T-cell (primary cell): ENCODE measurements around the gene KMT2E. TPM values are rescaled to one million over a fixed set of nuclear protein-coding genes. Genes with fewer than 3 reads are reported as not detected.

ENCODE experiments used
- ATAC-seq, 4 experiments: fragments of 200-7000 bp in 3 of 4; fragments of 150-1000 bp in 1 of 4; cut with Tn5 transposase; replicated peaks in 1 of 4; 1 replicate in 3 of 4; 2 replicates in 1 of 4; pipeline ENCODE4 v1.10.0; 2021; ENCODE audit warnings: moderate library complexity in 3 of 4, mild to moderate bottlenecking in 2 of 4, moderate number of reproducible peaks in 1 of 4
- CTCF ChIA-PET, 2 donors: fragments of 300-600 bp; sonication (Branson Sonifier 250); formaldehyde crosslinking; loops; one replicate each; lab custom pipeline; 2022; ENCODE audit warnings: antibody characterized with exemption in 2 of 2; lab: Charles Lee
- POLR2A ChIA-PET, 2 donors: fragments of 300-600 bp; sonication (Branson Sonifier 250); formaldehyde crosslinking; loops; one replicate each; lab custom pipeline; 2022; ENCODE audit warnings: antibody characterized with exemption in 2 of 2; lab: Charles Lee
- DNase-seq, 35 experiments: peaks; one replicate each; pipeline versions ENCODE4 v3.0.0 to v3.0.0-alpha.2; 2013 to 2023
- H3K27ac ChIP-seq: one replicate; pipeline ENCODE4 v1.5.1; 2013; ENCODE audit warnings: low read length
- H3K27me3 ChIP-seq, 2 experiments: replicated peaks in 1 of 2; 1 replicate in 1 of 2; 2 replicates in 1 of 2; pipeline versions ENCODE4 v1.6.1 to v1.7.0; 2013; ENCODE audit warnings: low read length in 1 of 2, mixed read lengths in 1 of 2; ENCODE audit not compliant: control insufficient read depth in 2 of 2, insufficient read depth in 2 of 2; ENCODE audit errors: extremely low read depth in 1 of 2
- H3K36me3 ChIP-seq, 2 donors: 1 replicate in 1 of 2; 2 replicates in 1 of 2; pipeline versions ENCODE4 v1.6.1 to v1.7.0; 2013; ENCODE audit warnings: low read length in 1 of 2; ENCODE audit not compliant: control insufficient read depth in 2 of 2, insufficient read depth in 1 of 2; ENCODE audit errors: extremely low read depth in 1 of 2
- H3K4me1 ChIP-seq, 2 experiments: 1 replicate in 1 of 2; 2 replicates in 1 of 2; pipeline versions ENCODE4 v1.6.1 to v1.7.0; 2013; ENCODE audit warnings: low read length in 2 of 2, mixed read lengths in 1 of 2; ENCODE audit not compliant: insufficient read depth in 2 of 2, control insufficient read depth in 1 of 2; ENCODE audit errors: extremely low read depth in 1 of 2
- H3K4me3 ChIP-seq, 2 donors: 1 replicate in 1 of 2; 2 replicates in 1 of 2; pipeline versions ENCODE4 v1.5.1 to v1.7.0; 2013; ENCODE audit warnings: mild to moderate bottlenecking in 2 of 2, low read length in 1 of 2, moderate library complexity in 1 of 2; ENCODE audit not compliant: control insufficient read depth in 1 of 2; ENCODE audit errors: extremely low read depth in 1 of 2
- H3K9me3 ChIP-seq: 2 replicates; pipeline ENCODE4 v1.7.0; 2013
- H3K27ac Mint-ChIP-seq, 2 donors: one replicate each; pipeline ENCODE4 v1.8.0; 2020 to 2021; ENCODE audit warnings: mild to moderate bottlenecking in 2 of 2, mixed read lengths in 2 of 2
- H3K27me3 Mint-ChIP-seq, 2 donors: one replicate each; pipeline ENCODE4 v1.8.0; 2021 to 2022; ENCODE audit warnings: mixed read lengths in 2 of 2
- H3K36me3 Mint-ChIP-seq: one replicate; pipeline ENCODE4 v1.8.0; 2021; ENCODE audit warnings: mixed read lengths
- H3K4me1 Mint-ChIP-seq, 3 donors: one replicate each; pipeline ENCODE4 v1.8.0; 2020 to 2022; ENCODE audit warnings: mixed read lengths in 3 of 3, mild to moderate bottlenecking in 1 of 3
- H3K4me3 Mint-ChIP-seq, 3 donors: one replicate each; pipeline ENCODE4 v1.8.0; 2020 to 2022; ENCODE audit warnings: mild to moderate bottlenecking in 3 of 3, mixed read lengths in 3 of 3, moderate library complexity in 3 of 3
- H3K9me3 Mint-ChIP-seq, 3 donors: one replicate each; pipeline ENCODE4 v1.8.0; 2020 to 2022; ENCODE audit warnings: mixed read lengths in 3 of 3
- WGBS: methylation state at CpG from one replicate; pipeline ENCODE4 v1.1.5; 2013; ENCODE audit warnings: missing lambda C conversion rate; ENCODE audit not compliant: insufficient coverage; 5-methylcytosine and 5-hydroxymethylcytosine counted together
- total RNA-seq, 35 experiments: library from RNA in 6 of 35; stranded (reverse) in 6 of 35; fragments of 120-200 nt in 1 of 35; gene quantifications; one replicate each; pipeline versions ENCODE4 v1.2.1 to v1.2.4 and lab custom pipeline; 2013 to 2026

The KMT2E gene
- total RNA-seq, 5 donors from 2014 or later (not counting 1 experiment from before 2014, with no cell fraction given), result 164 to 260 (median 169) TPM

GRCh38 chr7:104968648-104969047 is 45.4 kb upstream of the KMT2E start:
- no peaks in the 10 kb centered on the region for H3K4me1 ChIP-seq
- H3K27ac Mint-ChIP-seq, result no peak overlapping the region
- ATAC-seq, result no peak
- no peak overlapping the region for H3K4me3 Mint-ChIP-seq
- no peak overlapping the region for H3K27ac ChIP-seq
- H3K9me3 ChIP-seq, result no peaks in the 10 kb centered on the region
- H3K27me3 ChIP-seq, result no peaks in the 10 kb centered on the region
- no peak for DNase-seq
- WGBS, result no CpG with 5 or more reads among the region's 2 CpGs
- peaks cover 0 to 3% (median 0%) of the 10 kb centered on the region in 3 donors for H3K4me1 Mint-ChIP-seq
- no peaks in the 10 kb centered on the region for H3K27me3 Mint-ChIP-seq
- ChIA-PET CTCF (interaction anchor here in 1 of 2 donors (0.6 kb wide), 3 partner anchors 16 to 279 kb away, joined by 3 read pairs; no protein-coding TSS in a partner anchor), POLR2A (interaction anchor here (0.6 to 0.7 kb wide), 4 partner anchors 36 to 797 kb away, joined by 6 to 13 read pairs (median 8); no protein-coding TSS in a partner anchor)
- peaks cover 13% of the 10 kb centered on the region for H3K36me3 Mint-ChIP-seq
- H3K9me3 Mint-ChIP-seq, result no peaks in the 10 kb centered on the region
- H3K36me3 ChIP-seq, result peaks cover 0 to under 1% of the 10 kb centered on the region in 2 donors
- H3K4me3 ChIP-seq, result no peak overlapping the region

GRCh38 chr7:104969183-104969582 is 44.8 kb upstream of the KMT2E start:
- Mint-ChIP-seq H3K27ac (no peak overlapping the region), H3K4me3 (no peak overlapping the region), H3K4me1 (peaks cover 0 to 8% (median 0%) of the 10 kb centered on the region in 3 donors), H3K9me3 (no peaks in the 10 kb centered on the region), H3K36me3 (peaks cover 9% of the 10 kb centered on the region), H3K27me3 (no peaks in the 10 kb centered on the region)
- Histone ChIP-seq H3K9me3 (no peaks in the 10 kb centered on the region), H3K27ac (no peak overlapping the region), H3K27me3 (no peaks in the 10 kb centered on the region), H3K4me1 (no peaks in the 10 kb centered on the region), H3K36me3 (no peaks in the 10 kb centered on the region), H3K4me3 (no peak overlapping the region)
- DNase-seq (no peak), ATAC-seq (no peak)
- 100% methylated on average over 1 of the region's 2 CpGs for WGBS
- ChIA-PET POLR2A (interaction anchor here in 1 of 2 donors (0.7 kb wide), 1 partner anchor 36 kb away, joined by 13 read pairs; no protein-coding TSS in a partner anchor), CTCF (no interaction called here)

GRCh38 chr7:104971290-104972071 is 42.5 kb upstream of the KMT2E start:
- Histone ChIP-seq H3K4me1 (no peaks in the 10 kb centered on the region), H3K9me3 (no peaks in the 10 kb centered on the region), H3K4me3 (no peak overlapping the region), H3K36me3 (no peaks in the 10 kb centered on the region), H3K27ac (no peak overlapping the region), H3K27me3 (no peaks in the 10 kb centered on the region)
- POLR2A ChIA-PET, result no interaction called here
- peaks cover 10% of the 10 kb centered on the region for H3K36me3 Mint-ChIP-seq
- peaks cover 0 to 9% (median 0%) of the 10 kb centered on the region in 3 donors for H3K4me1 Mint-ChIP-seq
- no peak overlapping the region for H3K4me3 Mint-ChIP-seq
- no peak overlapping the region for H3K27ac Mint-ChIP-seq
- WGBS, result 83% methylated on average over 1 of the region's 3 CpGs
- H3K9me3 Mint-ChIP-seq, result no peaks in the 10 kb centered on the region
- DNase-seq, result no peak
- H3K27me3 Mint-ChIP-seq, result no peaks in the 10 kb centered on the region
- CTCF ChIA-PET, result interaction anchor here (1.2 to 2.2 kb wide), 2 partner anchors 9 kb away, joined by 5 to 6 read pairs; no protein-coding TSS in a partner anchor
- no peak for ATAC-seq

DNA sequence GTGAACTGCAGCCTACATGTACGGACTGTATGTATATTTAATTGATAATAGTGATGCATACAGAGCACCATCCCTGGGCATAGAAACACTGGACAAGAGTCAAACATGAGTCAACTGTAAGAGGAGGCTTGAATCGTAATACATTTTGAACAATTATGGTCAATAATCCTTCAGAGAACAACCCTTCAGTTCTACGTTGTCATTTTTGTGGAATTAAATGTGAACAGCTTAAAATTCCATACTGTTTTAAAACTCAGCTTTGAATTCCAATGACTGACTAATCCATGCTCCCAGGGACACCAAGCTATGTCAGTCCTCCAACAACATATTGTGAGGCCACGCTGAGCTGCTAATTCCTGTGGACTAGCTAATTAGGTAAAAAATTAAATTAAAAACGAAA is 41.5 kb upstream of the KMT2E start:
- H3K4me3 ChIP-seq, result no peak overlapping the region
- no peak overlapping the region for H3K27ac ChIP-seq
- H3K9me3 Mint-ChIP-seq, result no peaks in the 10 kb centered on the region
- no peaks in the 10 kb centered on the region for H3K27me3 ChIP-seq
- H3K4me1 Mint-ChIP-seq, result peaks cover 0 to 9% (median 3%) of the 10 kb centered on the region in 3 donors
- peaks cover 4% of the 10 kb centered on the region for H3K36me3 Mint-ChIP-seq
- H3K27me3 Mint-ChIP-seq, result no peaks in the 10 kb centered on the region
- H3K36me3 ChIP-seq, result no peaks in the 10 kb centered on the region
- ATAC-seq (no peak), DNase-seq (no peak)
- no peaks in the 10 kb centered on the region for H3K9me3 ChIP-seq
- ChIA-PET CTCF (interaction anchor here (1.2 to 2.2 kb wide), 2 partner anchors 8 kb away, joined by 5 to 6 read pairs; no protein-coding TSS in a partner anchor), POLR2A (interaction anchor here in 1 of 2 donors (0.5 kb wide), 1 partner anchor 15 kb away, joined by 4 read pairs; no protein-coding TSS in a partner anchor)
- H3K4me1 ChIP-seq, result no peaks in the 10 kb centered on the region
- no peak overlapping the region for H3K27ac Mint-ChIP-seq
- no peak overlapping the region for H3K4me3 Mint-ChIP-seq
- no CpG with 5 or more reads among the region's 5 CpGs for WGBS

DNA sequence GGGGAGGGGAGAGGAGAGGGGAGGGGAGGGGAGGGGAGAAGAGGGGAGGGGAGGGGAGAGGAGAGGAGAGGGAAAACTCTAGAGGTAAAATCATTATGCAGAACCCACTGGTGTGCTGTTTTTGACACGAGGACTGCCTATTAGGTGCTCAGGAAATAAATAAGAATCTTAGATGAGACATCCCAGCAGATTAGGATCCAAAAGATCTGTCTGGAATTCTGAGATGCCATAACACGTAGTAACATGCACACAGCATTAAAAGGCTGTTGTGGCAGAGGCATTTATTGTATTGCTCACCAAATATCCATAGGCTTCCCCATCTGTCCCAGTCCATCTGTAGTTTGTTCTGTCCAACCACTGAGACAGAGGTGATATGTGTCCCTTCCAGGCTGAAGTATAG is 40.8 kb upstream of the KMT2E start:
- H3K27me3 Mint-ChIP-seq, result no peaks in the 10 kb centered on the region
- Histone ChIP-seq H3K27me3 (no peaks in the 10 kb centered on the region), H3K27ac (no peak overlapping the region), H3K4me1 (no peaks in the 10 kb centered on the region), H3K36me3 (no peaks in the 10 kb centered on the region), H3K4me3 (no peak overlapping the region), H3K9me3 (no peaks in the 10 kb centered on the region)
- ATAC-seq (no peak), DNase-seq (no peak)
- ChIA-PET POLR2A (interaction anchor here (0.5 to 1.0 kb wide), 3 partner anchors 14 to 1667 kb away, joined by 4 to 8 read pairs (median 5); no protein-coding TSS in a partner anchor), CTCF (interaction anchor here in 1 of 2 donors (0.6 kb wide), 1 partner anchor 56 kb away, joined by 17 read pairs; no protein-coding TSS in a partner anchor)
- no peak overlapping the region for H3K27ac Mint-ChIP-seq
- H3K36me3 Mint-ChIP-seq, result peaks cover 4% of the 10 kb centered on the region
- WGBS, result 100% methylated on average over 1 of the region's 2 CpGs
- H3K4me3 Mint-ChIP-seq, result no peak overlapping the region
- no peaks in the 10 kb centered on the region for H3K9me3 Mint-ChIP-seq
- peaks cover 0 to 9% (median 3%) of the 10 kb centered on the region in 3 donors for H3K4me1 Mint-ChIP-seq

- Histone ChIP-seq H3K36me3 (no peaks in the 10 kb centered on the region), H3K27me3 (no peaks in the 10 kb centered on the region), H3K27ac (no peak overlapping the region), H3K4me3 (no peak overlapping the region), H3K4me1 (no peaks in the 10 kb centered on the region), H3K9me3 (no peaks in the 10 kb centered on the region)
- Mint-ChIP-seq H3K36me3 (peaks cover 4% of the 10 kb centered on the region), H3K4me3 (no peak overlapping the region), H3K27me3 (no peaks in the 10 kb centered on the region), H3K4me1 (peaks cover 0 to 9% (median 3%) of the 10 kb centered on the region in 3 donors), H3K27ac (no peak overlapping the region), H3K9me3 (no peaks in the 10 kb centered on the region)
- no CpG with 5 or more reads among the region's 3 CpGs for WGBS
- CTCF ChIA-PET, result interaction anchor here in 1 of 2 donors (0.6 kb wide), 1 partner anchor 57 kb away, joined by 17 read pairs; no protein-coding TSS in a partner anchor
- POLR2A ChIA-PET, result interaction anchor here (0.6 to 1.0 kb wide), 3 partner anchors 142 to 1902 kb away, joined by 5 to 8 read pairs (median 8); no protein-coding TSS in a partner anchor
- no peak for DNase-seq
- ATAC-seq, result no peak
Measured at GRCh38 chr7:104973909-104974415, 40.0 kb upstream of the KMT2E start.
